ENCODE measurements around the gene ZDHHC11.

GRCh38 chr5:870956-871355 lies 20.2 kb upstream of the ZDHHC11 start:
- TF ChIP-seq CTCF (IDR thresholded peaks at IDR 0.05) (no peak), POLR2A (IDR thresholded peaks at IDR 0.05) (no peak)
